Osteoblast (primary cell): ENCODE measurements around the gene PLA2G6. TPM values are rescaled to one million over a fixed set of nuclear protein-coding genes. Genes with fewer than 3 reads are reported as not detected.

Experiments used
- DNase-seq: peaks from one replicate; pipeline ENCODE4 v3.0.0; 2011; ENCODE audit warnings: low spot score, mixed read lengths; ENCODE audit not compliant: insufficient read length; ENCODE audit errors: missing footprints
- H2AFZ ChIP-seq: 2 replicates; pipeline ENCODE4 v1.6.0; 2011; ENCODE audit warnings: mild to moderate bottlenecking, low read length
- H3K27ac ChIP-seq: 2 replicates; pipeline ENCODE4 v1.5.1; 2011; ENCODE audit warnings: mild to moderate bottlenecking, low read depth, low read length, moderate library complexity
- H3K27me3 ChIP-seq: 2 replicates; pipeline ENCODE4 v1.6.0; 2012; ENCODE audit warnings: mild to moderate bottlenecking, control low read depth, inconsistent platforms, low read length, moderate library complexity; ENCODE audit not compliant: insufficient read depth
- H3K36me3 ChIP-seq: 2 replicates; pipeline ENCODE4 v1.5.1; 2011; ENCODE audit warnings: mild to moderate bottlenecking, low read length, control low read depth, moderate library complexity; ENCODE audit not compliant: insufficient read depth
- H3K4me1 ChIP-seq: 2 replicates; pipeline ENCODE4 v1.5.1; 2011; ENCODE audit warnings: mild to moderate bottlenecking, low read length, control low read depth, moderate library complexity; ENCODE audit not compliant: insufficient read depth
- H3K4me2 ChIP-seq: 2 replicates; pipeline ENCODE4 v1.6.0; 2011; ENCODE audit warnings: mild to moderate bottlenecking, low read length; ENCODE audit not compliant: insufficient read depth
- H3K4me3 ChIP-seq: fragments of 200-600 bp; sonication (generic); 3 replicates; pipeline ENCODE4 v1.5.1; 2012; ENCODE audit warnings: mild to moderate bottlenecking, low read length, inconsistent platforms; ENCODE audit not compliant: insufficient read depth
- H3K79me2 ChIP-seq: 2 replicates; pipeline ENCODE4 v1.6.0; 2012; ENCODE audit warnings: mild to moderate bottlenecking, low read length, control low read depth, inconsistent platforms; ENCODE audit not compliant: insufficient read depth
- H3K9me3 ChIP-seq: 2 replicates; pipeline ENCODE4 v1.5.1; 2011; ENCODE audit warnings: low read depth, low read length, control low read depth
- H4K20me1 ChIP-seq: 2 replicates; pipeline ENCODE4 v1.6.0; 2012; ENCODE audit warnings: mild to moderate bottlenecking, low read length, control low read depth; ENCODE audit not compliant: insufficient read depth
- CTCF ChIP-seq: IDR thresholded peaks from 2 replicates; pipeline ENCODE4 v1.5.1; 2011; ENCODE audit warnings: mild to moderate bottlenecking, low read depth, low read length, moderate library complexity; ENCODE audit errors: extremely low read depth
- total RNA-seq: library from RNA; depleted of rRNA; stranded (reverse); fragments of >200 nt; gene quantifications from 2 replicates; pipeline ENCODE4 v1.2.3, GENCODE V29; 2012

Gene PLA2G6
- total RNA-seq, 1 donor, result 12.3 TPM

DNA sequence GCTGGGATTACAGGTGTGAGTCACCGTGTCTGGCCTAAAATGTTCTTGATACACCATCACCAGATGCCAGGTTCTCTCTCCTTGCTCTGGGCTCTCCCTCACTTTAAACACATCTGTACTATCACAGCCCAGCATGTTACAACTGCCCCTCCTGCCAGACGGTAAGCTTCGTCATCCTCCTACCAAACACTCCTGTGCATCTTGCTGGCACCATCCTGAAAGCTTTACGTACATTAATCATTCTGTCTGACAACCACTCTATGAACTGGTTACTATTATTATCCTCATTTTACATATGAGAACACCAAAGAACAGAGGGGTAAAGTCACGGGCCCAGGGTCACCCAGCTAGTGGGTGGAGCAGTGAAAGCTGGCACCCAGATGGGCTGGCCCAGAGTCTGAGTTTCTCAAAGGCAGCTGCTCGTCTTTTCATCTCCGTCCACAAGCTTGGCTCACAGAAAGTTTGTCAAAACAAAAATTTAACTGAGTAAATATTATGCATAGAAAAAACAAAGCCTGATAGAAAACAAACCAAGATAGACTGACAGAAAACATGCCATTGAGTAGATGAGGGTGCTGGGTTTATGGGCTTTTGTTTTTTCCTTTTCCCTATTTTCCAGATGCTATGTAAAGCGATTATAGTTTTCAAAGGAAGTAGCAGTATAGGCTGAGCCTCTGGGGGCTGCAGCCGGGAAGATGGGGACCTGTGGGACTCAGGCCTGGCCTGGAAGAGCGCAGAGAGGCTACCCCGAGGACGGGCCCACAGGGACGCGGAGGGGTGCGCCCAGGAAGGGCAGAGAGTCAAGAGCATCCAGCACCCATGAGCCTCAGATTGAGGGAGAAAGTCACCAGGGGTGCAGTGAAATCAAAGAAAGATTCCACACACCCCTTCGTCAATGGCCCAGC lies 9.5 kb downstream of the PLA2G6 start:
- Histone ChIP-seq H3K36me3 (no peaks in the 10 kb centered on the region), H2AFZ (peak overlapping the region; percentile 0), H3K4me2 (no peak overlapping the region), H3K4me3 (no peak overlapping the region), H3K27me3 (no peaks in the 10 kb centered on the region), H3K9me3 (no peaks in the 10 kb centered on the region), H3K79me2 (no peaks in the 10 kb centered on the region), H3K27ac (no peak overlapping the region), H3K4me1 (peaks cover 21% of the 10 kb centered on the region), H4K20me1 (no peaks in the 10 kb centered on the region)
- no peak for TF ChIP-seq CTCF
- peak; percentile 58 for DNase-seq

GRCh38 chr22:38170469-38170868 lies 11.2 kb downstream of the PLA2G6 start:
- H3K79me2 ChIP-seq, result no peaks in the 10 kb centered on the region
- H3K9me3 ChIP-seq, result no peaks in the 10 kb centered on the region
- H3K4me3 ChIP-seq, result no peak overlapping the region
- H2AFZ ChIP-seq, result no peak overlapping the region
- peaks cover 19% of the 10 kb centered on the region for H3K4me1 ChIP-seq
- no peaks in the 10 kb centered on the region for H3K27me3 ChIP-seq
- no peak for DNase-seq
- H3K4me2 ChIP-seq, result no peak overlapping the region
- H4K20me1 ChIP-seq, result no peaks in the 10 kb centered on the region
- TF ChIP-seq CTCF, result no peak
- no peaks in the 10 kb centered on the region for H3K36me3 ChIP-seq
- H3K27ac ChIP-seq, result no peak overlapping the region

- no peak overlapping the region for H3K4me3 ChIP-seq
- H3K27ac ChIP-seq, result no peak overlapping the region
- no peak overlapping the region for H3K4me2 ChIP-seq
- no peaks in the 10 kb centered on the region for H3K79me2 ChIP-seq
- TF ChIP-seq CTCF, result no peak
- no peak overlapping the region for H2AFZ ChIP-seq
- H3K9me3 ChIP-seq, result no peaks in the 10 kb centered on the region
- no peaks in the 10 kb centered on the region for H4K20me1 ChIP-seq
- DNase-seq, result no peak
- no peaks in the 10 kb centered on the region for H3K36me3 ChIP-seq
- no peaks in the 10 kb centered on the region for H3K27me3 ChIP-seq
- H3K4me1 ChIP-seq, result peaks cover 19% of the 10 kb centered on the region
These were observed 12.5 kb downstream of the PLA2G6 start for GRCh38 chr22:38169116-38169515.

DNA sequence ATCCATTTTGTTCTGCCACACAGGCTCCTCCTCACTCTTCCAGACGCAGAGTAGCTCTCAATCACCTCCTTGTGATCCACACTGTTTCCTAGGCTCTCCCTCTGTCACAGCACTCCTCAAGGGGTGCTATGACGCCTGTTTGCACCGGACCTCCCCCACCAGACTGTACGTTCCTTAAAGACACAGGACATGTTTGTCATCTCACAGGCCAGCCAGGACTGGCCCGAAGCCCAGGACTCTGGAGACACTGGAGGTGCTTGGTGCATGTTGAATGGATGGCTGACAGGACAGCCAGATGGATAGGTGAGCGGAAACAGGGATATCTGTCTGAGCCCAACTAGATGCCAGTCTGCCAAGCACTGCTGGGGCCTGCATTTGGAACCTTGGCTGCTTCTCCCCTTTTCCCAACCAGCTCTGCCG lies 13.6 kb downstream of the PLA2G6 start:
- no peak for TF ChIP-seq CTCF
- H3K4me1 ChIP-seq, result peaks cover 17% of the 10 kb centered on the region
- no peaks in the 10 kb centered on the region for H3K27me3 ChIP-seq
- DNase-seq, result peak; percentile 22
- no peaks in the 10 kb centered on the region for H3K9me3 ChIP-seq
- no peaks in the 10 kb centered on the region for H4K20me1 ChIP-seq
- no peaks in the 10 kb centered on the region for H3K36me3 ChIP-seq
- H3K79me2 ChIP-seq, result no peaks in the 10 kb centered on the region
- no peak overlapping the region for H2AFZ ChIP-seq
- no peak overlapping the region for H3K4me3 ChIP-seq
- H3K4me2 ChIP-seq, result no peak overlapping the region
- no peak overlapping the region for H3K27ac ChIP-seq
